HUDEP-2 (cell line): ENCODE data around the gene GLCE.
"Not testable (repeated sequence)": the region's sequence is repeated elsewhere in the genome, so short reads cannot be mapped to it uniquely, and the experiment has no call there.

Source experiments
- DNase-seq, 76 experiments: peaks; one replicate each; lab custom pipeline; 2025; ENCODE audit not compliant: unreplicated experiment in 76 of 76; lab: John Stamatoyannopoulos, UW

GLCE gene

DNA sequence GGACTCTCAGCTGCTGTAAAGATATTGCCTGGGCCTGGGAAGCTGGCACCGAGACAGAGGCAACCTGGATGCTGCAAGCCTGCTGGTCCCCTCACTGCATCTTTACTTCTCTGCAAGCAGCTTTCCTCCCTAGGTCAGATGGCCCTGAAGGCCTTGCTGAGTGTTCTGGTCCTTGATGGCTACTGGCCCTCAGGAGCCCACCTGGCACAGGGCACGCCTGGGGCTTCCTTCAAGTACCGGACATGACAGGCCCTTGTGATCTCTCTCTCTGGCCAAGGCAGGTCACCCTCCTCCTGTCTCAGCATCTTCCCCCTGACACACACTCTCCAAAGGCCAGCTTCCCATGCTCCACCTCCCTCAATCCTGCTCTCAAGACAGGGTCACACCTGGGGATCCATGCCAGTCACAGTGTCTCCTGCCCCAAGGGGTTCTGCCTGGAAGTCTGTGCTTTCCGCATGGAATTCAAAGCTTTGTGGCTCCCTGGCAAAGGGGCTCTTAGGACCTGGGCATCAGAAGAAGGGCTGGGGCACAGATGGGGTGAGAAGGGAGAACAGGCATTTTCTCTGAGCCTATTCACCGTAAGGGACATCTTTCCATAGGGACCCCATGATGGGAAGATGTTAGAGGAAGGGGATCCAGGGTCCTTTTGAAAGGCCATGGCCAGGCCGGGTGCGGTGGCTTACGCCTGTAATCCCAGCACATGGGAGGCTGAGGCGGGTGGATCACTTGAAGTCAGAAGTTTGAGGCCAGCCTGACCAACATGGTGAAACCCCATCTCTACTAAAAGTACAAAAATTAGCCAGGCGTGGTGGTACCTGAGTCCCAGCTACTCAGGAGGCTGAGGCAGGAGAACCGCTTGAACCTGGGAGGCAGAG is 133.5 kb downstream of the GLCE start:
- no peak for DNase-seq

DNA sequence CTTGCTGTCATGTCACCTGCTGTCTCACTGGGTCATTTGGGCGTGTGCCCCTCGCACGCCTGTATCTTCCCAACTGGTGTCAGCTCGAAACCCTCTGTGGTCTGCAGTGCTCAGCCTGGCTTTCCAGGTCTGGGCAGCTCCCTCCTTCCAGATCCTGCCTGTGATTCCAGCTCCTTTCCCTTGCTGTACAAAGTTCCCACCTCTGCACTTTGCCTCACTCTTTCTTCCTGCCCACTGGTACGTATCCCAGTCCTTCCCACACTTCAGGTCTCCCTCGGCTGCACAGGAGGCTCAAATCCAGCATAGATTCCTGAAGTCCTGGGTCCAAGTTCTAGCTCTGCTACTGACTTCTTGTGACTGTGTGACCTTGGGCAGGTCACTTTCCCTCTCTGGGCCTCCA is 136.2 kb downstream of the GLCE start:
- no peak for DNase-seq

DNA sequence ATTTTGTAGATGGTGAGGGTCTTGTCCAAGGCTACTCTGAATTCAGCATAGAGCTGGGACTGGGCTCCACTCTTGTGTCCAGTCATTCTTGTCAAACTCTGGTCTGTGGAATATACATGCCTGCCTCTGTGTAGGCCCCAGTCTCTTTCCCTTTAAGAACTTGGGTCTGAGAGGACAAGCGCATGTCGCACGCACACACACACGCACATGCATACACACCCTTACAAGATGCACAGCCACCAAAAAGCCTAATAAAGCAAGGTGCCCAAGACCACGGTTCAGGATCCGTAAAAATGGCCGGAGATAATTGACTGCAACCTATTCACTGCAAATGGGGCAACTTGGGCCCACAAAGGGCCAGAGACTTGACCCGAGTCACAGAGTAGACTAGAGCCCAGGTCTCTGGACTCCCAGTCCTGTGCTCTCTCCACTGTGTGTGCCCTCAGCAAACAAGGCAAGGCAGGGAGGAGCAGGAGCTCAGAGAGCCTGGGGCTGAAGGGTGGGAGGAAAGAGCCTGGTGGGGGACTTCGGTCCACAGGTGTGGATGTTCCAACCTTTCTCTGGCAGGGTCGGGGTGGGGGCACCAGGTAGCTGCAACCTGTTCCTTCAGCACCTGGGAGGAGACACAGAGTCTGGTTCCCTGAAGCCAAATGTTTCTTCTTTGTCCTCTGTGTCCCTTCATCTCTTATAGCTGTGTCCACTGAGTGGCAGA is 137.4 kb downstream of the GLCE start:
- DNase-seq = no peak

DNA sequence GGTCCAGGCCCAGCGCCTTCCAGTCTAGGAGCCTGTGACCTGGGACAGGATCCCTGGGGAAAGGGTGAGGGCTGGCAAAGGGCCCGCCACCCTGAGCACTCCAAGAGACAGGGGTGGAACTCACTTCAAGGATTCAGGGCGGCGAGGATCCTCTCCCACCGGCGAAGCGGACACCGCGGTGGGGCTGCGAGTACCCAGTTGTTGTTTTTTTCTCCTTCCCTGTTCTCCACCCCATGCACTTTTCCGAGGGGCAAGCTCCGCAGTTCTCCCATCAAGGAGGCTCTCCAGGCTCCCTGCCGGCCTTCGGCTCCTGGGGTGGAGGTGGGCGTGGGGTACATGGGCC is 137.9 kb downstream of the GLCE start:
- DNase-seq = no peak

DNA sequence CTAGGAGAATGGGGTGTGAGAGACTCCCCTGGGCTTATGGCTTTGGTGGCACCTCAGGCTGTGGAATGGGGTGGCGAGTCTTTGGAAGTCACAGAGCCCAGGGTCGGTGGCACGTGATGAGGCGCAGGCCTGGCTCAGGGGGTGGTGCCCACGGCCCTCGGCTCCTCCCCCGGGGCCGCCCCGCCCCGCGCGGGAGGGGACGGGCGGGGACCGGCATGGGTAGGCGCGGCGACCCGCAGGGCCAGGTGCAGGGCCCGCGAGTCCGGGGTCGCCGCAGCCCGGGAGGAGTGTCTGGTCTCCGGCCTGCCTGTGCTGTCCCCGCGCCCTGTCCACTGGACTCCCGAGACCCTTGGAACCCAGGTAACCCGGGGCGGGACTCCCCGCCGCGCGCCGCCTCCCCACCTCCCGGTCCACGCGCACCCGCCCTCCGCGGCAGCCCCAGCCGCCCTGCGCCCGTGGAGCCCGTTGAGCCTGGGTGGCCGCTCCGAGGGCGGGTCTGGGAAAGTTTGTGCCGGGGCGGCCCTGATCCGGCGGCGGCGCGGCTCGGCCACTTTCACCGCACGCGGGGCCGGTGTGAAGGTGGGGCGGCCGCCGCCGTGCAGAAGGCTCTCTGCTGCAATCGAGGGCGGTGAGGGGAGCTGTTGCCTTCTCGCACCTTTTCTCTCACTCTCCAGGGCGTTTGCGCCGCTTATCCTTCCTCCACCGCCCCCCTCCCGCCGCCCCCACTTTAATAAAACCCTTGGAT is 138.4 kb downstream of the GLCE start, which contains the start of gene PAQR5:
PAQR5 (plus strand) TSS at position 216 of the 745 bp plus-strand sequence. CDS start 61,169 bp downstream, outside the sequence.
- peak in 24 of 76 experiments; percentile 1 to 44 (median 18) for DNase-seq

DNA sequence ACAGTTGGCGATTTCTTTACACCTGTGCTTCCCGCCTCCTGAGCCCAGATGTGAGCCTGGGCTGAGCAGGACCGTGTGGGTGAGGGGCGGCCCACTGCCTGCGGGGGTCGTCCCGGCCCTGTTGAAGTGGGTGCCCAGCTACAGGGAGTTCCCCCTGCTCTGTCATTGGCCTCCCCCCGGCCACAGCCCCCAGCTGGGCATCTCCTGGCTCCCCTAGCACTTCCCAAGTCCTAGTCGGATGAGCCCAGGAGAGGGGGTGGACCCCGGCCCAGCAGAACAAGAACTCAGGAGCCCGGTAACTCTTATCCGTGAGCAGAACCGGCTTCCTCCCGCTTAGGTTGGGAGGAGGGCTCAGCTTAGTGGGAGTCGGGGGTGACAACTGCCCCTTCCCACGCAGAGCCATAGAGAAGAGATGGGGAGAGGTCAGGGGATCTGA is 139.0 kb downstream of the GLCE start:
- DNase-seq = no peak

DNA sequence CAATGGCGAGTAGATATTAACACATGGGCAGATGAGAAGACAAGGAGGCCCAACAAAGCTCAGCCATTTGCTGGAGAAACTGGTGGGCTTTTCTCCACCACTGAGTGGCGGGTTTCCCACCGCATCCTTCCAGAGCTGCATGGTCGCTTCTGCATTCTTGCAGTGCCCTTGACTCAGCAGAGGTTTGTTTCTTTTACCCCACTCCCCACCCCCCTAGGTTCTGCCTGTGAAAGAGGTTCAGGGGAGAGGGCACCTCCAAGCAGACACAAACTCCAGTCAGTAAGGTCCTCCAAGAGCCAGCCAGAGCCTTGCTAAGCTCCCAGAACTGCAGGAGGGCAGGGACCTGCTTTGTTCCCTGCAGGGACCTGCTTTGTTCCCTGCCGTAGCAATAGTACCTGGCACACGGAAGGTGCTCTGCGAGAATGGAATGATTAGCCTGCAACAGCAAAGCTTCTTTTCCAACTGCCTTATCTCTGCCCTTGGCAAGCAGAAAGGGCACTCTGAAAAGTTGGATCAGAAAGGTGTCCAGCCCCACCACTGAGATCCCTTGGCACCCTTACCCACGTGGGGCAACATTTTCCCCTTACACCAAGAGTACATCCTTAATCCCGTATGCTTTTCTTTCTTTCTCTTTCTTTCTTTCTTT is 139.6 kb downstream of the GLCE start:
- DNase-seq = no peak

DNA sequence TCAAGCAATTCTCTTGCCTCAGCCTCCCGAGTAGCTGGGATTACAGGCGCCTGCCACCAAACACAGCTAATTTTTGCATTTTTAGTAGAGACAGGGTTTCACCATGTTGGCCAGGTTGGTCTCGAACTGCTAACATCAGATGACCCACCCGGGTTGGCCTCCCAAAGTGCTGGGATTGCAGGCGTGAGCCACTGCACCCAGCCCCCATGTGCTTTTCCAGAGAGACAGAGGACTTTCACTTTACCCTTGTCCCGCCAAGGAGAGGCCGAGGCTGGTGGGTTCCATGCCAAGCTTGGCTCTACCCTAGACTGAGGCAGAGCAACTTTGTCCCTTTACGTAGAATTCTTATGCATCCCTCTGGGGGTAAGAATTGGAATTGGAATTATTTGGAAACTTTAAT is 140.7 kb downstream of the GLCE start:
- not testable (repeated sequence) for DNase-seq

DNA sequence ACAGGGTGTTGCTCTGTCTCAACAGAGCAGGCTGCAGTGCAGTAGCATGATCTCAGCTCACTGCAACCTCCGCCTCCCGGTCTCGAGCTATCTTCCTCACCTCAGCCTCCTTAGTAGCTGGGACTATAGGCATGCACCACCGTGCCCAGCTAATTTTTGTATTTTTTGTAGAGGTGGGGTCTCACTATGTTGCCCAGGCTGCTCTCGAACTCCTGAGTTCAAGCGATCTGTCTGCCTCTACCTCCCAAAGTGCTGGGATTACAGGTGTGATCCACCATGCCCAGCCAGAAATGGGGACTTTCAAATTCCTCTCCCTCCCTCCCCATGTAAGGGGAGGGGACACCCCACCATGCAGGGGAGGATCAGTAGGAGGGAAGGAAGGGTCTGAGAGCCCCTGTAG is 141.7 kb downstream of the GLCE start:
- not testable (repeated sequence) for DNase-seq

DNA sequence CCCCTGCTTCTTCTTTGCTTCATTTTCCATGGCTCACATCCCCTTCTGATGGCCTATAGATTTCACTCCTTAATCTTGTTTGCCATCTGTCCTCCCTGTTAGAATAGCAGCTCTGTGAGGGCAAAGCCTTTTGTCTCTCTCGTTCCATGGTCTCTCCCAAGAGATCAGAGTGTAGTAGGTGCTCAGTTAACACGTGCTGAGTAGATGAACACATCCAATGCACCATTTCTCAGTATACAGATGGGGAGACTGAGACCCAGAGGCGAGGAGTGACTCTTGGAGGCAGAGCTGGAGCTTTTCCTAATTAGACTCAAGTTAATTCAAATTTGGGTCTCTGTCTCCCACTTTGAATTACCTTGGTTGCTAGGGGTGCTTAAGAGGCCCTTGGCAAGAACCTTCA is 142.5 kb downstream of the GLCE start:
- no peak for DNase-seq

DNA sequence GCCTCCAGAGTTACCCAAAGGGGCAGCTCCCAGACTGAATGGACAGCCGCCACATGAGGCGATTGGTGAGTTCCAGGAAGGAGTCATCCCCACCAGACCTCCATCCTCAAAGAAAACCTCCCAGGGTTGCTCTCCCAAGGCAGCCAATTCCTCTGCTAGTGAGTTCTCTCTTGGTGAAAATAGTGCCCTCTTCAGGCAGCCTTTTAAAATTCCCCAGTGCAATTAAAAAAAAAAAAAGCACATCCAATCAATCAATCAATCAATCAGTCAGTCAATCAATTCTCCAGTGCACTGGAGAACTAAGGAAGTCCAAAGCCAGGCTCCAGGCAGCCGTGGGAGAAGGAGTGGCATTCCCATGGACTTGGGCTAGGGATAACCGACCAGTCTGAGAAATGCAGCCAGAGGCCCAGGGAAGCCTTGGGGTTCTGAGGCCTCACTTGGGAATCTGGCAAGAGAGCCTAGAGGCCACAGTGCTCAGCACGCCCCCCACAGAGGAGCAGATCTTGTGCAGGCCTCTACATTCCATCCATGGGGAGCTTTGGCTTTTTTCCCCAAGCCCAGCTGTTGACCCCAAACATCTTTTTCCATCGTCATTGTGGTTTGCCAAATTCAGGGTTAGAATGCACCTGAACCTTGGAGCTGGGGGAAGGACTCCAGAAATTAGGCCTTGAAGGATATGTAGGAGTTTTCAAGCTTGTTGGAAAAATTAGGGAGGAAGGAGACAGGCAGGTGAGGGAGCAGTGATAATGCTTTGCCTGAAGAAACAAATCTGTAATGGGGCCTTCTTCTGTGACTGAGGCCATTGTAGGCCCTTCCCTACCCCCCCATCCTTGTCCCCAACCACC is 143.1 kb downstream of the GLCE start:
- DNase-seq = peak in 7 of 76 experiments; percentile 5 to 29 (median 14)

DNA sequence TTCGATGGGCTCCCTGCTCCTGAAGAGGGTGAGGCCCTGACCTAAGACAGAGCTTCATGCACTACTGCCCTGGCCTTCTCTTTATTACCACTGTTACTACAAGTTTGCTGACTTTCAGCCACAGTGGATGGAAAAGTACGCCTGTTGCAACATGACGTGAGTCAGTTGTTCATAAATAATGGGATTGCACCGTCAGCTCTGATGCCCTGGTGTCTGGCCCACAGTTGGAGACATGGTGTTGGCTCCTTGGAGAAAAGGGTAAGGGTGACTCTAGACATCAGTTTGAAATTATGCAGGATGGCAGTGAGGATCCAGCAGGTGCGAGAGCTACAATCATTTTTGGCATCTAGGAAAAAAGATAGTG is 143.7 kb downstream of the GLCE start:
- DNase-seq = no peak

DNA sequence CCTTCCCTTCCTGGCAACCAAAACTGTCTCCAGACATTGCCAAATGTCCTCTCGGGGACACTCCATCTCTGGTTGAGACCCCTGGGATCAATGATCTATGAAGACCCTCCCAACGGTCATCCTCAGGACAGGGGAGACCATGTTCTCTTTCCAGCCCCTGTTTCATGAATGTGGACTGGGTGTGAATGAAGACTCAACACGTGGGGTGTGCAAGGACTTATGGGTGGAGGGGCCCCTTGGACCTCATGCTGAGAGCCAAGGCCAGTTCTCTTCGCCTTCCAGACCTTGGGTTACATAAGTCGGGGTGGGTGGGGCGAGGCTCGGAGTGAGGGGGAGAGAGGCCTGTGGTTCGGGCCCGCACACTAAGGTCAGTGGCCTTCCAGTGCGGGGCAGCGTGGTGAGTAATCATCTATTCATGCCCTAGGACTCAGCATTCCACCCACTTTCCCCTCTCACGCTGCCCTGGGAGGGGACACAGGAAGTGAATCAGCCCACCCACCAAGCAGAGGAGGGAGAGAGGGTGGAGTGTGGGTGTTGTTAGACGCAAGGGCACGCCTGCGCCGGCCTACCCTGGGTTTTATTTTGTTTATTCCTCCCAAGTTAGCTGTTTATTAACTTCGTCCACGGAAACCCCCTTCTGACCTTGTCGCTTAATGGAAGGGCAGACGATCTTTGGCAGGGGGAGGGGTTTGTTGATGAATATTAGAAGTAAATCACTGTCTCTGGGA is 144.9 kb downstream of the GLCE start:
- peak in 7 of 76 experiments; percentile 8 to 33 (median 15) for DNase-seq

DNA sequence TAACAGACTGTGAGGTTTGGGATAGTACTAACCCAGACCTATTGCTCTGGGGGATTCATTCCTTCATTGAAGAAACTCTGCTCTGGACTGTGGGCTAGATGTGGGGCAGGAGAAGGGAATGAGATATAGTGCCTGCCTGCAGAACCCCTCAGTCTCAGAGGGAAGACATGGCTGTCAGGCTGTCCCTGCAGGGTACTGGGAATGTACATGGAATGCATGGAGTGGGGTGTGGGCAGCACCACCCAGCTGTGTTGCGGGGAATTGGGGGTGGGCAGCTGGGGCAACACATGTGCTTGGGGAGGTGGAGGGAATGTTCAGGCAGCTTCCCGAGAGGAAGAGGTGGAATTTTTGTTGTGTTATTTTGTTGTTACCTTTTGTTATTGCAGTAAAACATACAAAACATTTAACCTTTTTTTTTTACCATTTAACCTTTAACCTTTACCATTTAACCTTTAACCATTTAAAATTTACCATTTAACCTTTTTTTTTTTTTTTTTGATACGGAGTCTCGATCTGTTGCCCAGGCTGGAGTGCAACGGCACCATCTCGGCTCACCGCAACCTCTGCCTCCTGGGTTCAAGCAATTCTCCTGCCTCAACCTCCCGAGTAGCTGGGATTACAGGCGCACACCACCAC is 145.6 kb downstream of the GLCE start:
- no peak for DNase-seq

DNA sequence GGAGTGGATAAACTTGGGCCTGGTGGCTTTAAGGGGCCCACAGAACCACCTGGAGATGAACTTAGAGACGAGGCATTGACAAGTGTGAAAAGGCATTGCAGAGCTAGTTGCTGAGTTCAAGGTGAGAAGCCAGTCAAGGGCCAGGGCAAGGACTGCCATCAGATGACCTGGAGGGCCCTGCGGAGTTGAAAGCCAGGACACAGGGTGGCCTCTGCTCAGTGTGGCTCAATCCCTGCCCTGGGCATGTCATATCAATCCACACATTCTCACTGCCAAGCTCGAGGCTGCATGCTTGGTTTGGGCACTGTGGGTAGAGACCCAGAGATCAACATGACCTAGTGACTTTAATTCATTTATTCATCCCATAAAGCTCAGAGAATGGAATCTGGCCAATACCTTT is 147.5 kb downstream of the GLCE start:
- DNase-seq = no peak

DNA sequence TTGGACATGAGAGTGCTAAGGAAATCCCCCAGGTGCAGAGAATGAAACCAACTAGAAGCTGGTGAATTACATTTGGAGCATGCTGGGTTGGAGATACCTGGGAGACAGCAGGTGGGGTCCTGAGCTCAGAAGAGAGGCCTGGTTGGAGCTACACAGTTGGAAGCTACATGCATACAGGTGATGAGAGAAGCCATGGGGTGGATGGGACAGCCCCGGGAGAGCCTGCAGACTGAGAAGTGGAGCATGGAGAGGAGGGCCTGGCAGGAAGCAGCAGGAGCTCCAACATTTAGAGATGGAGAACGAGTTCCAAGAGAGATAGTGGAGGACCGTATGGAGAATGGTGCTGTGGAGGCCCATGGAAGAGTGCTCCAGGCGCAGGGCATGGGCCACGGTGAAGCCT is 148.5 kb downstream of the GLCE start:
- no peak for DNase-seq

DNA sequence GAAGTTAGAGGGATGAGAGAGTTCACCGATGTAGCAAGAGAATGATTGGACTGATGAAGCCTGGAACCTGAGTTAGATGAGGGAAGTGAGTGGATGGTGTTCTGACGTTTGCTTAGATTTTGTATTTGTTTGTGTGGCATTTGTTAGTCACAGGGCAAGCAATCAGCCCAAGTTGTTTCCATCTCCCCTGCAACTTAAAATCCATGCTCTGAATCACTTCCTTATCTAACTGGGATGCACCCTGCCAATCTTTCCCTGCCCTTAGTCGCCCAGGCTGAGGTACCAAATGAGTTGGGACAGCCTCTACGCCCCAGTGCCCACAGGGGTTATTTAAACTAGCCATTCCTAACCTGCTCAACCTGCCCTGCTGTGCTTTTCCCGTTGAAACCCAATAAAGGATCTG is 150.9 kb downstream of the GLCE start:
- no peak for DNase-seq

DNA sequence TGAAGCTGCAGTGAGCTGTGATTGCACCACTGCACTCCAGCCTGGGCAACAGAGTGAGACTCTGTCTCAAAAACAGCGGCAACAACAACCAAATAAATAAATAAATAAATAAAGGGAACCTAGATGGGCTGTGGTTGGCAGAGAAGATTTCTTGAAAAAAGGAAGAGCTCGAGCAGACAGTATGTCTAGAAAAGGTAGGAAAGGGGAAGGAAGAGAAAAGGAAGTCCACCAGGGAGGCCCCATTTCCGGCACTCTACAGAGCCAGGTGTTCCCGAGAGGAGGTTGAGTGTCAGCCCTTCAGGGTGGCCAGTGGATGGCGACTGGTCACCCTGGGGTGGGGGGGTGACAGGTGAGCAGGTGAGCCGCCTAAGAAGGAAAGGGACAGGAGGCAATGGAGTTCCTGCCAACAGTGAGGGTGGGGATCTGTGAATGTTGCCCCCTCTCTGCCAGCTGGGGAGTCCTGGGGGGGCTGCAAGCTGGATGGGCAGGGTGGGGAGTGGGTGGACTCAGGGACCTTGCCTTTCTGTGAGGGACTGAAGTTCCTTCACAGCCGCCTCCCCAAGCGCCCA is 153.1 kb downstream of the GLCE start:
- no peak for DNase-seq
